ELF-1 (cell line): ENCODE results near the gene BUD23.
"Not testable (repeated sequence)": the region's sequence is repeated elsewhere in the genome, so short reads cannot be mapped to it uniquely, and the experiment has no call there.

Source experiments
- DNase-seq: peaks from one replicate; pipeline ENCODE4 v3.0.0-alpha.2; 2016; ENCODE audit warnings: low read depth, low spot score

Gene BUD23

DNA sequence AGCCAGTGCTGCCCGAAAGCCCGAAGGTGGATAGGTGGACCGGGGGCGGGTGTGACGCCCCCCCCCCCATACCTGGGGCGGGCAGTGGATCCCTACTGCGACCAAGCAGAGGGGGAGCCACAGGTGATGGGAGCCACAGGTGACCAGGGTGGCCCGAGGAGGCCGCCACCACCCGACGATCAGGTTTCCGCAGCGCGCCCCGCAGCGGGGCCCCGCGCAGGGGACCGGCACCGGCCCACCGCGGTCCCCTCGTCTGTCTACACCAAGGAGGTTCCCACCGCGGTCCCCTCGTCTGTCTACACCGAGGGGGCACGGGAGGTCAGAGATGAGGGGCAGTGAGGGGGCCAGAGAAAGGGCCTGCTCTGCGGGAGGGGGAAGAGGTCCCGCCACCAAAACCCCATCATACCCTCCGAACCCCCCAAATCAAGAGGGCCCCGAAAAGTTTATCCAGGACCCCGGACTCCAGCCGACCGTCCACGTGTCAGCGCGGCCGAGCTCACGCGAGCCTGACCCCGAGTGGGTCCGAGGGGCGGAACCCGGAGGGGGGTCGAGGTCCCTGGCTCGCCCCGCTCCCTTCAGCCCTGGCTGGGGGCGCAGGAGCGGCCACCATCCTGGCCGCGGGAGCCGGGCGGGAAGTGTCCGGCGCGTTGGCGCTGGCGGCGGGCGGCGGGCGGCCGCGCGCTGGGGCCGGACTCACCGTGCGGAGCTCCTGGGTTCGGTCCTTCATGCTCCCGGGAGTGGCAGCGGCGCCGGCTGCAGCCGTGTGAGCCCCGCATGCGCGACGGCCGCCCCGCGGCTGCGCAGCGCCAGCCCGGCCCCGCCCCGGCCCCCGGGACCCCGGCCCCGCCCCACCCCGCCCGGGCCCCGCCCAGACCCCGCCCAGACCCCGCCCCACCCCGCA, 35.8 kb downstream of the BUD23 start, which contains the start of gene STX1A:
TSS of gene STX1A (minus strand) at position 765 of the 901 bp plus-strand sequence. CDS start at position 727, 38 bp downstream.
- no peak for DNase-seq

DNA sequence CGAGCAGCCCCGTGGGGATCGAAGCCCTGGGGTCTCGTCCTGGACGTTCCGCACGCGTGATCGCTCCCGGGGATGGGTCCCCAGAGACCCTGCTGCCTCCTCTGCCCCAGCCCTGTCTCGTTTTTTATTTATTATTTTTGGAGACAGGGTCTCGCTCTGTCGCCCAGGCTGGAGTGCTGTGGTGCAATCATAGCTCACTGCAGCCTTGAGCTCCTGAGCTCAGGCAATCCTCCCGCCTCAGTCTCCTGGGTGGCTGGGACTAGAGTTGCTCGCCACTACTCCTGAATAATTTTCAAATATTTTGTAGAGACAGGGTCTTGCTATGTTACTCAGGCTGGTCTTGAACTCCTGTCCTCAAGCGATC, 36.4 kb downstream of the BUD23 start:
- no peak for DNase-seq

GRCh38 chr7:73720443-73720842, 37.0 kb downstream of the BUD23 start:
- DNase-seq: not testable (repeated sequence)

GRCh38 chr7:73721377-73721817, 38.0 kb downstream of the BUD23 start:
- no peak for DNase-seq

DNA sequence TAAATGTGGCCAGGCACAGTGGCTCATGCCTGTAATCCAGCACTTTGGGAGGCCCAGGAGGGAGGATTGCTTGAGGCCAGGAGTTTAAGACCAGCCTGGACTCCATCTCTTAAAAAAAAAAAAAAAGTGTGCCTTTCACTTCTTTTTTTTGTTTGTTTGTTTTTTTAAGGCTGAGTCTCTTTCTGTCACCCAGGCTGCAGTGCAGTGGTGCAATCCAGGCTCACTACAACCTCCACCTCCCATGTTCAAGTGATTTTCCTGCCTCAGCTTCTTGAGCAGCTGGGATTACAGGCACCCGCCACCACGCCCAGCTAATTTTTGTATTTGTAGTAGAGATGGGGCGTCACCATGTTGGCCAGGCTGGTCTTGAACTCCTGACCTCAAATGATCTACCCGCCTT, 38.8 kb downstream of the BUD23 start:
- not testable (repeated sequence) for DNase-seq

DNA sequence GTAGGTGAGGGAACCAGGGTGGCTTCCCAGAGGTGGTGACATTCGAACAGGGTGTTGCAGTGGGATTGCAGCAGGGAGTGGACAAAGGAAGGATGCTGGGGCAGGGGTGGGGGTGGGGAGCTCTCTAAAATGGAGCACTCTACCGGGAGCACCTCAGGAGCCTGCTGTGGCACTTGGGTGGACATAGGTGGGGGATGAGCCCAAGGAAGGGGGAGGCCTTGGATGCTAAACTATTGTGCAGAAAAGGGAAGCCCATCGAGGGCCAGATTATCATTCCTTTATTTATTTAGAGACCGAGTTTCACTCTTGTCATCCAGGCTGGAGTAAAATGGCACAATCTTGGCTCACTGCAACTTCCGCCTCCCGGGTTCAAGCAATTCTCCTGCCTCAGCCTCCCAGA, 39.4 kb downstream of the BUD23 start:
- no peak for DNase-seq

GRCh38 chr7:73723813-73724212, 40.4 kb downstream of the BUD23 start:
- DNase-seq: no peak

- DNase-seq: no peak
Observed at GRCh38 chr7:73726083-73726466, 42.7 kb downstream of the BUD23 start.

DNA sequence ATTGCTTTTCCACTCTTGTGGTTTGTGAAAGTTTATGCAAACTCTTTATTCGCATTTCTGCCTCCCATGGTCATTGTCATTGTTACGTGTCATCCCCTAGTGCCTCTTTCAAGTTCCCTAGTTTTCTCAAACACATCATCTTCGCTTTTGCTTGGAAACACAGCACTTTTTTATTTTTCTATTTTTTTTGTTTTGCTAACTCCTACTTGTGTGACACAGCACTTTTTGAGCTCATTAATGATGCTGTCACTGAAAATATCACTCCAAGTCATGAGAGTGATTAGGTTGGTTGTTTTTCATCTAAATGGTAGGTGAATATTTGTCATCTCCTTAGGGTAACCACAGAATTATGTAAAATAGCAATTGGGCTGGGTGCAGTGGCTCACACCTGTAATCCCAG, 44.6 kb downstream of the BUD23 start:
- DNase-seq: no peak

GRCh38 chr7:73728551-73728950, 45.2 kb downstream of the BUD23 start:
- no peak for DNase-seq

GRCh38 chr7:73730485-73730884, 47.1 kb downstream of the BUD23 start:
- DNase-seq: no peak

DNA sequence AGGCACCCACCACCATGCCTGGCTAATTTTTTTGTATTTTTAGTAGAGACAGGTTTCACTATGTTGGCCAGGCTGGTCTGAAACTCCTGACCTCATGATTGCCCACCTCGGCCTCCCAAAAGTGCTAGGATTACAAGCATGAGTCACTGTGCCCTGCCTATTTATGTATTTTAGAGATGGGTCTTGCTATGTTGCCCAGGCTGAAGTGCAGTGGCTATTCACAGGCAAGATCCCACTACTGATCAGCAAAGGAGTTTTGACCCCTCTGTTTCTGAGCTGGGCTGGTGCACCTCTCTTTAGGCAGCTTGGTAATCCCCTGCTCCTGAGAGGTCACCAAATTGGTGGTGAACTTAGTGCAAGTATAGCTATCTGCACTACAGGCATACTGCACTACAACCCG, 49.0 kb downstream of the BUD23 start:
- DNase-seq: no peak

GRCh38 chr7:73734619-73735527, 51.5 kb downstream of the BUD23 start:
- peak; percentile 94 for DNase-seq

DNA sequence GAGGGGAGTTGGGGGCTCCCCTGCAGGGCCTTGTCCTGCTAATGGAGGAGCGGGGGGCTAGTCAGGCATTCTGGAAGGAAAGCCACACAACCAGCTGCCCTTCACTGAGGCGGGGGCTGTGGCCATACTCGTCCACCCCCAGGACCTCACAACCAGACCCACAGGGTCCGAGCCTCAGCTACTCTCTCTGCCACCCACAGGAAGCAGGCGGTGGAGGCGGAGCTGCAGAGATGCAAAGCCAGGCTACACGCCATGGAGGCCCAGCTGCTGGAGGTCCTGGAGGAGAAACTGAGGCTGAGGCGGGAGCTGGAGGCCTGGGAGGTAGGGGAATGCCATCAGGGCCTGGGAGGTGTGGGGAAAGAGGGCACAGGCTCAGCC, 52.1 kb downstream of the BUD23 start:
- DNase-seq: no peak

- no peak for DNase-seq
Observed at GRCh38 chr7:73736885-73737284, 53.5 kb downstream of the BUD23 start.

DNA sequence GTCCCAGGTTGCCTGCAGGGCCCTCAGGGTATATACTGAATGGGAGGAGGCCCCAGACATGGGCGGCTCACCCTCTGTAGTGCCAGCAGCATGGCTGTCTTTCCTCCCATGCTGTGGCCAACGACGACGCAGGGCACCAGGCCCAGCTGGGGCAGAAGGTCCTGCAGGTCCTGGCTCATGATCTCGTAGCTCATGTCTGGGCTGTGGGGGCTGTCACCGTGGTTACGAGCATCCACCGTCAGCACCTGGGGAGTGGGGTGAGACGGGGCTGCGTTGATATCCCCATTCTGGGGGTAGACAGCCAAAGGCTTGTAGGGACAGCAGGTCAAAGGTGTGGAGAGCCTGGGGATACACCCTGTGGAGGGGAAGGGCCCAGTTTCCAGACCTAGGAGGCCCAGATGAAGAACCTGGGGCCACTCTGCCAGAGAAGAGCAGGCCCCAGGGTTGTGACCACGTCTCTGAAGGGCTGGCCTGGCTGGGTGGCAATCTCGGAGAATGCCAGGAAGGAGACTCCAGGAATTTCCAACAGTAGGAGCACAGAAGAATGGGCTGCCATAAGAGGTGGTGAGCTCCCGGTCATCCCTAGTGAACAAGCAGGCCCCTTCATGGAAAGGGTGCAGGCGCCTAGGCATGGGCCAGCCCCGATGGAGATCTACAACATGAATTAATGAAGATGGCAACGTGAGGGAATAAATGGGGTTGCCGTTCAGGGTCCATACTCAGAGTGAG, 54.3 kb downstream of the BUD23 start:
- DNase-seq: no peak

GRCh38 chr7:73738220-73738611, 54.8 kb downstream of the BUD23 start:
- DNase-seq: peak; percentile 36

GRCh38 chr7:73738612-73739386, 55.4 kb downstream of the BUD23 start, which contains the start of gene ABHD11:
Gene ABHD11 (minus strand): TSS chr7:73738802. CDS start chr7:73738770, 32 bp downstream.
- peak; percentile 96 for DNase-seq

DNA sequence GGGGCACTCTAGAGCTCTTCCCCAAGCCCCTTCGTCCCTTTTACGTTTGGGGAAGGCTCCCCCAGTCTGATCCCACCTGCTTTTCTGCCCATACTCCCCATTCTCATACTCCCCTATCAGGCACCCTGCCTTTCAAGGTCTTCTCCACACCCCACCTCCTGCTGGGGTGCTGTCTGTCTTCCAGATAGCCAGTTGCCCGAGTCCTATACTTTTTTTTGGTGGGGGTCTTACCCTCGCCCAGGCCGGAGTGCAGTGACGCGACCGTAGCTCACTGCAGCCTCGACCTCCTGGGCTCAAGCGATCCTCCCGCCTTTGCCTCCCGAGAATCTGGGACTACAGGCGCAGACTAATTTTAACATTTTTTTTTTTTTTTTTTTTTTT, 56.0 kb downstream of the BUD23 start:
- no peak for DNase-seq

DNA sequence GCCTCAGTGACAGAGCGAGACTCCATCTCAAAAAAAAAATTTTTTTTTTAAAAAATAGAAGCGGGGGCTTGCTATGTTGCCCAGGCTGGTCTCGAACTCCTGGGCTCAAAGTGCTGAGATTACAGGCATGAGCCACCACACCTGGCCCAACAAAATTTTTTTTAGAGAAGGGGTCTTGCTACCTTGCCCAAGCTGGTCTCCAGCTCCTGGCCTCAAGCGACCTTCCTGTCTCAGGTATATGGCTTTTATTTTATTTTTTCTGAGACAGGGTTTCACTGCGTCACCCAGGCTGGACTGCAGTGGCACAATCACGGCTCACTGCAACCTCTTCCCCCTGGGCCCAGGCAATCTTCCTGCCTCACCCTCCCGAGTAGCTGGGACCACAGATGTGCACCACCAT, 56.8 kb downstream of the BUD23 start:
- no peak for DNase-seq

DNA sequence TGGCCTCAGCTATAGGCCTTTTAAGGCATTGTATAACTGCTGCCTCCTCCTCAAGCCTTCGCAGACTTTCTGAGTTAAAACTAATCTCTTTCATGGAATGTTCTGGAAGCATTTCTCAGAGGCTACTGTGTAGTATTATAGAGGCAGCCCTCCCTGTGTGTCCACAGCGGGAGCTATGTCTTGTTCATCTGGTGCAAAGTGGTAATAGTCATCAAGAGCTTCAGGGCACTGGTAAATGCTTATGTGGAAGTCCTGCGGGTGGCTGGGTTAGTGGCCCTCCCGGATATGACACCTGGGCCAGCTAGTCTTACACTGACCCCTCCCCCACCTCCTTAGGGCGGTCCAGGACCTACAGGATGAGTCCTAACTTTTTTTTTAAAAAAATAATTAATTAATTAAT, 57.4 kb downstream of the BUD23 start:
- peak; percentile 77 for DNase-seq
